Ascending aorta (tissue), 2 donors: ENCODE data around the gene PPP1R3E. TPM values are rescaled to one million over a fixed set of nuclear protein-coding genes. Genes with fewer than 3 reads are reported as not detected.

Source experiments
- DNase-seq, 2 donors: peaks; one replicate each; pipeline ENCODE4 v3.0.0-alpha.2; 2019; ENCODE audit warnings: low spot score in 2 of 2
- H3K27ac ChIP-seq, 2 donors: fragments of 200-600 bp; sonication (generic); one replicate each; pipeline ENCODE4 v1.5.1; 2016 to 2017; ENCODE audit warnings: mild to moderate bottlenecking in 1 of 2
- H3K27me3 ChIP-seq: fragments of 200-600 bp; sonication (generic); one replicate; pipeline ENCODE4 v1.5.1; 2017
- H3K36me3 ChIP-seq, 2 donors: fragments of 200-600 bp; sonication (generic); one replicate each; pipeline ENCODE4 v1.5.1; 2016
- H3K4me1 ChIP-seq, 2 donors: fragments of 200-600 bp; sonication (generic); one replicate each; pipeline ENCODE4 v1.5.1; 2016 to 2017; ENCODE audit warnings: mild to moderate bottlenecking in 1 of 2
- H3K4me3 ChIP-seq, 2 donors: fragments of 200-600 bp; sonication (generic); one replicate each; pipeline ENCODE4 v1.5.1; 2016 to 2017; ENCODE audit warnings: mild to moderate bottlenecking in 1 of 2
- H3K9me3 ChIP-seq, 2 donors: fragments of 200-600 bp; sonication (generic); one replicate each; pipeline ENCODE4 v1.5.1; 2016
- intact Hi-C: fragments of 100-400 bp; cut with DNase I; formaldehyde crosslinking; loops from one replicate; pipeline ENCODE4 v1.15.1; 2023
- total RNA-seq: library from RNA; depleted of rRNA; stranded (reverse); fragments of >200 nt; gene quantifications from one replicate; pipeline ENCODE4 v1.1.0, GENCODE V29; 2016
- TF ChIP-seq, protein P1 (sequence below), 3 experiments: fragments of 200-600 bp in 2 of 3; fragments of 450-650 bp in 1 of 3; sonication (generic) in 2 of 3; IDR thresholded peaks; one replicate each; pipeline ENCODE4 v1.5.1; 2016 to 2019; ENCODE audit warnings: antibody characterized with exemption in 3 of 3, mild to moderate bottlenecking in 1 of 3, moderate library complexity in 1 of 3

PPP1R3E gene
- total RNA-seq, 1 donor from 2014 or later, result 8.9 TPM

DNA sequence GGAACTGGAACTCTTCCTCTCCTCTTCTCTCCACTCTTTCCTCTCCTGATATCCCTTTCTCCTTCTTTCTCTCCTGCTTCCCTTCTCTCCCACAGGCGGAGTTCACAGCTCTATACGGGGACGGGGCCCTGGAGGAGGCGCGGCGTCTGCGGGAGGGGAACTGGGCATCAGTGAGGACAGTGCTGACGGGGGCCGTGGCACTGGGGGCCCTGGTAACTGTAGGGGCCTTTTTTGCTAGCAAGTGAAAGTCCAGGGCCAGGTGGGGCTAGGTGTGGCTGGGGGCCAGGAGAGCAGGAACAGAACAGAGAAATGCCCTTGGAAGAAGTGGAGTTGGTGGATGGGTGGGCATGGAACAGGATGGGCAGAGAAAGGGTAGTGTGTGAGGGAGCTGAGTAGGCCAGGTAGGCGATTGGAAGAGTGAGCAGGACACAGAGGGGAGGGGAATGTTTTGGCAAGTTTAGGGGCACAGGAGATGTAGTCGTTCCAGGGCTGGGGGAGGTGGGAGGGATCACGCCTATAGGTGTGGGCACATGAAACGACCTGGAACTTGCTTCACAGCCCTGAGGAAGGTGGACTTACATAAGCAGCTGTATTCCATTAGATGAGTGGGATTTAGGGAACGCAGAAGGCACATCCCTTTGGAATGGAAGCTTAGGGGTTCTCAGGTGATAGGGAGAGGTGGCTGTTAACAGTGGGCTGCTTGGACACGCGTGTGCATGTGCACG, 6.2 kb upstream of the PPP1R3E start:
- TF ChIP-seq, protein P1, sequence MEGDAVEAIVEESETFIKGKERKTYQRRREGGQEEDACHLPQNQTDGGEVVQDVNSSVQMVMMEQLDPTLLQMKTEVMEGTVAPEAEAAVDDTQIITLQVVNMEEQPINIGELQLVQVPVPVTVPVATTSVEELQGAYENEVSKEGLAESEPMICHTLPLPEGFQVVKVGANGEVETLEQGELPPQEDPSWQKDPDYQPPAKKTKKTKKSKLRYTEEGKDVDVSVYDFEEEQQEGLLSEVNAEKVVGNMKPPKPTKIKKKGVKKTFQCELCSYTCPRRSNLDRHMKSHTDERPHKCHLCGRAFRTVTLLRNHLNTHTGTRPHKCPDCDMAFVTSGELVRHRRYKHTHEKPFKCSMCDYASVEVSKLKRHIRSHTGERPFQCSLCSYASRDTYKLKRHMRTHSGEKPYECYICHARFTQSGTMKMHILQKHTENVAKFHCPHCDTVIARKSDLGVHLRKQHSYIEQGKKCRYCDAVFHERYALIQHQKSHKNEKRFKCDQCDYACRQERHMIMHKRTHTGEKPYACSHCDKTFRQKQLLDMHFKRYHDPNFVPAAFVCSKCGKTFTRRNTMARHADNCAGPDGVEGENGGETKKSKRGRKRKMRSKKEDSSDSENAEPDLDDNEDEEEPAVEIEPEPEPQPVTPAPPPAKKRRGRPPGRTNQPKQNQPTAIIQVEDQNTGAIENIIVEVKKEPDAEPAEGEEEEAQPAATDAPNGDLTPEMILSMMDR (IDR thresholded peaks at IDR 0.05), result no peak
- Histone ChIP-seq H3K4me1 (peaks cover 19 to 20% of the 10 kb centered on the region in 2 donors), H3K4me3 (no peak overlapping the region), H3K36me3 (peaks cover 10 to 32% of the 10 kb centered on the region in 2 donors), H3K9me3 (no peaks in the 10 kb centered on the region), H3K27ac (peak overlapping the region in 1 of 2 donors; percentile 17), H3K27me3 (no peaks in the 10 kb centered on the region)
- intact Hi-C loops, result loop anchor here (10.0 kb wide), 3 partner anchors 384 to 836 kb away; partner anchors contain the start of genes EMC9, MMP14, PRMT5 and PSME2
- peak in 1 of 2 donors; percentile 47 for DNase-seq

DNA sequence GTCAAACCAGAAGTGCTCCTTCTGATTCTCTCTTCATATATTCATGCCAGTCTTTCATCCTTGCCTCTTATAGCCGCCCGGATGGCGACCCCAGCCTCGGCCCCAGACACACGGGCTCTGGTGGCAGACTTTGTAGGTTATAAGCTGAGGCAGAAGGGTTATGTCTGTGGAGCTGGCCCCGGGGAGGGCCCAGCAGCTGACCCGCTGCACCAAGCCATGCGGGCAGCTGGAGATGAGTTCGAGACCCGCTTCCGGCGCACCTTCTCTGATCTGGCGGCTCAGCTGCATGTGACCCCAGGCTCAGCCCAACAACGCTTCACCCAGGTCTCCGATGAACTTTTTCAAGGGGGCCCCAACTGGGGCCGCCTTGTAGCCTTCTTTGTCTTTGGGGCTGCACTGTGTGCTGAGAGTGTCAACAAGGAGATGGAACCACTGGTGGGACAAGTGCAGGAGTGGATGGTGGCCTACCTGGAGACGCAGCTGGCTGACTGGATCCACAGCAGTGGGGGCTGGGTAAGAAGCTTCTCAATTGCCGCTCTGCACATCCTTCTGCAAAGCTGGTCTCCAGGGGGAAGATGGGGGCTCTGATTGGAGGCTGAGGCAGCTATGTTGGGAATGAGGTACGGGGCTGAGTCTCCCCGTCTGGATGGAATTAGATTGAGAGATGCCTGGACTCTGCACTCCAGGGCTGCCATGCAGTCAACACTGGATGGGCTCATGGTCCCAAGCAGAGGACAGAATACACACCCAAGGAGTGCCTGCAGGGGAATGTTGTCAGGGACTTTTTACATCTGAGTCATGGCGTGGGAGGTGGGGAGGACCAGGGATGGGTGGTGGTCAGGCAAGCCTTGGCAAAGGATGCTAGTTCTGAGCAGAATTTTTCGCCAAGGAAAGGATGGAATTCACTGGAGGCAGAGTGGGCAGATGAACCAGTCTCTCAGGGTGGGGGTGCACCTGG, 5.3 kb upstream of the PPP1R3E start:
- TF ChIP-seq, protein P1 (IDR thresholded peaks at IDR 0.05), result no peak
- Histone ChIP-seq H3K27me3 (no peaks in the 10 kb centered on the region), H3K36me3 (peaks cover 10 to 32% of the 10 kb centered on the region in 2 donors), H3K27ac (peak overlapping the region; percentile 92 to 96), H3K9me3 (no peaks in the 10 kb centered on the region), H3K4me3 (peak overlapping the region; percentile 75 to 82), H3K4me1 (peaks cover 19 to 20% of the 10 kb centered on the region in 2 donors)
- intact Hi-C loops, result loop anchor here (10.0 kb wide), 3 partner anchors 383 to 837 kb away; partner anchors contain the start of genes EMC9, MMP14, PRMT5 and PSME2
- DNase-seq, result peak in 1 of 2 donors; percentile 63

DNA sequence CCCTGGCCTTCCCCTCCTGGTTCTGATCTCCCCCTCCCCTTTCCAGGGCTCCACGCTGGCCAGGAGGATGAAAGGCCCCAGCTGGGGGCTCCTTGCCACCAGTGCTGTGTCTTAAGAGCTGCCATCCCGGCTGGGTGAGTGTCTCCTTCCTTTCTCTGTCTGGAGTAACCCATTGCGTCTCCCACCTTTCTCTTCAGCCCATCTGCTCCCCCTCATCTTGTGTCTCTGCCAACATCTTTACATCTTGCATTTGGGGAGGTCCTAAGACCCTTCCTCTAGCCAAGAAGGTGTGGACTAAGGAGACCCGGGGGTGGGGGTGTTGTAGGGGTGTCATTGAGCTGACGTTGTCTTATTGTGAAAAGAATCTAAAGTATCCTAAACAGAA, 4.5 kb upstream of the PPP1R3E start:
- H3K27me3 ChIP-seq, result no peaks in the 10 kb centered on the region
- intact Hi-C loops, result loop anchor here (10.0 kb wide), 3 partner anchors 382 to 838 kb away; partner anchors contain the start of genes EMC9, MMP14, PRMT5 and PSME2
- peak overlapping the region; percentile 92 to 96 for H3K27ac ChIP-seq
- no peaks in the 10 kb centered on the region for H3K9me3 ChIP-seq
- TF ChIP-seq, protein P1 (IDR thresholded peaks at IDR 0.05), result no peak
- H3K4me3 ChIP-seq, result peak overlapping the region; percentile 75 to 82
- H3K4me1 ChIP-seq, result peaks cover 19 to 20% of the 10 kb centered on the region in 2 donors
- H3K36me3 ChIP-seq, result peaks cover 10 to 32% of the 10 kb centered on the region in 2 donors
- no peak for DNase-seq

DNA sequence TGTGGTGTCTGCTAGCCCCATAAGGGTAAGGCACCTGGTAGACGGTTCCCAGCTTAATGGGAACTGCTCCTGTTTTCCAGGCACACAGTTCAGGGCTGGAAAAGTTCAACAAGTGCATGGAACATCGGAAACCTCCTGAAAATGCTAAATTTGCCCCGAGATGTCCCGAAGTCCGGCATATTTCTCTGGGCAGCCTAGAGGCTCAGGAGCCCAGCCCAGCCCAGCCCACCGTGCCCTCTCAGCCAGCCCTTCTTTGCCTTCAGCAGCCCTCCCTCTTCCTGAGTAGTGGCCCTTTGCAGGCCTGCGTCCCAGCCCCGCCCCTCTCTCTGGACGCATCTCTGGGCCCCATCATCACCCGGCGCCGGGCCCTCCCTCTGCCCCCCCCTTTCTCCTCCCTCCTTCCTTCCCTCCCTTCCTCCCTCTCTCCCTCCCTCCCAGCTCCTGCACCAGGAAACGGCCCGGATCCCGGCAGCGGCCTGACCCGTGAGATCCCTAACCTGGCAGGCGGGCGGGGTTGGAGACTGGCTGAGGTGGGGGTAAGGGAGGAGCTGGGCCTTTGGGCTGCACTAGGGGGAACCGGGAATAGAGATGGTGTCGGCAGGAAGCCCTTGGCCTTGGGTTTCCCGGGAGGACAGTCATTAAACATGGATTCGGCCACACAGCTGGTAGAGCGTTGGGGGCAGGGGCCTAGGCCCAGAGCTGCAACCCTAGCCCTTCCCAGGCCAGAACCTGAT, 3.9 kb upstream of the PPP1R3E start, which contains the start of gene BCL2L2:
TSS of gene BCL2L2 (plus strand) at position 422 of the 734 bp plus-strand sequence. CDS start 935 bp downstream, outside the sequence.
- H3K4me1 ChIP-seq, result peaks cover 19 to 23% of the 10 kb centered on the region in 2 donors
- H3K4me3 ChIP-seq, result peak within 1 kb of the TSS; percentile 75 to 82
- TF ChIP-seq, protein P1 (IDR thresholded peaks at IDR 0.05), result no peak
- no peaks in the 10 kb centered on the region for H3K9me3 ChIP-seq
- DNase-seq, result peak; percentile 70 to 97
- H3K27ac ChIP-seq, result peak within 1 kb of the TSS; percentile 92 to 96
- H3K36me3 ChIP-seq, result peaks cover 10 to 32% of the 10 kb centered on the region in 2 donors
- intact Hi-C loops, result loop anchor here (1.0 to 10.0 kb wide), 4 partner anchors 14 to 838 kb away; partner anchors contain the start of genes EMC9, MMP14, PRMT5 and PSME2
- no peaks in the 10 kb centered on the region for H3K27me3 ChIP-seq

DNA sequence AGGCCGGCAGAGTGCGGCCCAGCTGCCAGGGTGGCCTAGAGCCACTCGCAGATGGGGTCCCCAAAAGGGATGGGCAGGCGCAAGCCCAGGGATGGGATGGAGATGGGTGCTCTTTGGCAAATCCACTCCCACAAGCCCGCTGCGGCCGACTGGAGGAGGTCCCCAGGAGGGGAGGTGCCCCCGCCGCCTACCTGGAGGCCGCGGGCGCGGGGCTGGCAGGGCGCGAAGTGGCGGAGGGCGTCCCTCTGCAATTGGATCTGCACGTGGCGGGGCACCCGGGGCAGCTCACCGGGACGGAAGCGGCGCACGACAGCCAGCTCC, 730 bp downstream of the PPP1R3E start:
- peaks cover 15 to 17% of the 10 kb centered on the region in 2 donors for H3K4me1 ChIP-seq
- H3K36me3 ChIP-seq, result peaks cover 0 to 3% of the 10 kb centered on the region in 2 donors
- no peaks in the 10 kb centered on the region for H3K27me3 ChIP-seq
- peak overlapping the region; percentile 85 to 93 for H3K4me3 ChIP-seq
- H3K27ac ChIP-seq, result peak overlapping the region; percentile 93 to 98
- no peaks in the 10 kb centered on the region for H3K9me3 ChIP-seq
- TF ChIP-seq, protein P1 (IDR thresholded peaks at IDR 0.05), result no peak
- no peak for DNase-seq
- intact Hi-C loops, result loop anchor here (1.0 to 10.0 kb wide), 11 partner anchors 16 to 940 kb away; partner anchors contain the start of genes ACIN1, C14orf119, EMC9 and HOMEZ
